OCI-LY7 (cell line): Measurements from ENCODE around the gene LPIN1.

Source experiments
- CTCF ChIP-seq: fragments of 200-600 bp; sonication (generic); conservative IDR thresholded peaks from 2 replicates; pipeline ENCODE4 v1.5.1; 2014; ENCODE audit warnings: mild to moderate bottlenecking, antibody characterized with exemption, low read length, moderate library complexity, mixed read lengths
- EZH2phosphoT487 ChIP-seq: fragments of 200-600 bp; sonication (generic); IDR thresholded peaks from 2 replicates; pipeline ENCODE4 v1.6.1; 2018; ENCODE audit warnings: low read depth, borderline replicate concordance, mild to moderate bottlenecking, mixed run types, antibody characterized with exemption, low read length, moderate library complexity, mixed read lengths

GRCh38 chr2:11732587-11732986 is 13.8 kb upstream of the LPIN1 start:
- no peak for TF ChIP-seq CTCF
- TF ChIP-seq EZH2phosphoT487: no peak
